PC-9 (cell line): ENCODE results near the gene VAV2.

Experiments
- CTCF ChIP-seq: fragments of 200-600 bp; sonication (generic); conservative IDR thresholded peaks from 2 replicates; pipeline ENCODE4 v1.6.1; 2017; ENCODE audit warnings: mixed run types, antibody characterized with exemption, mild to moderate bottlenecking, moderate library complexity
- EZH2 ChIP-seq: fragments of 200-600 bp; sonication (generic); IDR thresholded peaks from 2 replicates; pipeline ENCODE4 v1.8.0; 2017; ENCODE audit warnings: antibody characterized with exemption, low read depth

- no peak for TF ChIP-seq CTCF
- no peak for TF ChIP-seq EZH2
Measured at GRCh38 chr9:133978226-133978898, 13.8 kb downstream of the VAV2 start.
